Measurements from ENCODE around the gene TRDN.

The TRDN gene

GRCh38 chr6:123168892-123169773, 467.6 kb downstream of the TRDN start:
- DNase-seq (ENCODE audit: low spot score): no peak

GRCh38 chr6:123168466-123168865, 468.3 kb downstream of the TRDN start:
- no peak for DNase-seq (ENCODE audit: low spot score)
